ENCODE measurements around the gene EFCAB6.

Gene EFCAB6

GRCh38 chr22:43550672-43551071, 261.4 kb downstream of the EFCAB6 start:
- no peak for DNase-seq (ENCODE audit: low read depth)

DNA sequence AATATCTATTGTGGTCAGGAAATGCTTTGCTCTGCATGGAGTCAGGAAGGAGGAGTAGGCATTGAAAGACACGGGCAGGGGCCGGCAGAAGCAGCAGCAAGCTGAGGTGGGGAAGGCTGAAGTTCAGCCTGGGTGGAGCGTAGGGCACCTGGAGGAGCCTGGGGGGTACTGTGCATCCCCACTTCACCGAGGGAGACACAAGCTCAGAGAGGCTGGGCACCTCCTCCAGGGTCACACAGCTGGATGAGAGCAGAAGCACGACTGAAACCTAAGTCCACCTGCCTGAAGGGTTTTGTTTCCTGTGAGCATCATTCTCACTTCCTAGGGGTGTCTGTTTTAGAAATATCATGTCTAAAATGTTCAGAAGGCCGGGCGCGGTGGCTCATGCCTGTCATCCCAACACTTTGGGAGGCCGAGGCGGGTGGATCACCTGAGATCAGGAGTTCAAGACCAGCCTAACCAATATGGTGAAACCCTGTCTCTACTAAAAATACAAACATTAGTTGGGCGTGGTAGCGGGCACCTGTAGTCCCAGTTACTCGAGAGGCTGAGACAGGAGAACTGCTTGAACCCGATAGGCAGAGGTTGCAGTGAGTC, 262.0 kb downstream of the EFCAB6 start:
- DNase-seq (ENCODE audit: low read depth), result no peak

GRCh38 chr22:43546186-43546585, 265.9 kb downstream of the EFCAB6 start:
- no peak for DNase-seq (ENCODE audit: low read depth)

DNA sequence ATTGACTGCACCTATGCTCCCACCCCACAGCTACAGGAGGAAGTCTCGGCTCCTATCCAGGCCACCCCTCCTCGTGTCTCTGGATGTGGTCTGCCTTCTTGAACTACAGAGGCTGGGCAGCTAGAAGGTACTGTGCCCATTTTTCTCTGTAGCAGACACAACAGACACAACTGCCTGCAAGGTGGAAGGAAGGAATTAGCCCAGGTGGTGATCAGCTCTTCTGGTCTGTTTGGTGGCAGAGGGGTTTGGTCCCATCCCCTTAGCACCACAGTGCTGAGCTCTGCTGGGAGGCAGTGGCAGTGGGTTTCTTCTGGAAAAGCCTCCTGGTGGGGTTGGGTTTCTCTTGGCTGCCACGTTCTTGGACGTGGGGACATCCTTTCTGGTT, 267.8 kb downstream of the EFCAB6 start:
- DNase-seq (ENCODE audit: low read depth), result no peak

GRCh38 chr22:43543522-43544288, 268.4 kb downstream of the EFCAB6 start:
- no peak for DNase-seq (ENCODE audit: low read depth)

- no peak for DNase-seq (ENCODE audit: low read depth)
These were observed 269.2 kb downstream of the EFCAB6 start for GRCh38 chr22:43542681-43543521.

DNA sequence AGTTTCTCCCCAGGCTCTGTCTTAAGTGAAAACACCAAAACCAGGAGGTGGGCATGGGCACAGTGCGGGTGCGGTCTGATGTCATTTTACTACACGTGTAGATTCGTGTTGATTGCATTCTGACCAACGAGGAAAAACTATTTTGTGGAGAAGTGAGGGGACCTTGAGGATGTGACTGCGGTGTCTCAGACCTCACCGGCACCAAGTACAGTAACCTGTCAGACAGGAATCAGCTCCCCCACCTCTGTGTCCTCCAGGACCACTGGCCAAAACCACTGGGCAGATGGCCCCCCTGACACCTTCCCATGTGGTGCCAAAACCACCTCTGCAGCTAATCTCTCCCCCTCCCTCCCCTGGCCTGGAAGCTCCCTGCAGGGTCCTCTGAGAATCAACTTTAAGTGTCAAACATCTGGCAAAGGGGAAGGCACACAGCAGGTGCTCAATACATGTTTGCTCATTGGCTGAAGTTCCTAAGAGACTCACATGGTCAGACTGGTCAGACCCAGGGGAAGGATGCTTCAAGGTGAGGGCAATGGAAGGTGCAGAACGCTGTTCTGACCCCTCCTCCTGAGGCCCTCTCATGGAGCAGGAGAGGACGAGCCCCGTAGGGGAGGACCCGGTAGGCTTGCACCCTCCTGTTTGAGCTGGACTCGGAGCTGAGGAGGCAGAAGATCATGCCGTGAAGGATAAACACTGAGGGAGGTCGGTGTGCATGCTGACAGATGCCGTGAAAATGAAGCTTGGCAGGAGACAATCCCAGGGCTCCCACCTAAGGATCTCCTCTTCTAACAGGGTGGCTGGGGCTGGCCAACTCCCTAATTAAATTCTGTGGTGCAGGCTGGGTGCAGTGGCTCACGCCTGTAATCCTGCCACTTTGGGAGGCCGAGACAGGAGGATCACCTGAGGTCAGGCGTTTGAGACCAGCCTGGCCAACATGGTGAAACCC, 270.4 kb downstream of the EFCAB6 start:
- no peak for DNase-seq (ENCODE audit: low read depth)

- DNase-seq (ENCODE audit: low read depth), result no peak
These were observed 271.1 kb downstream of the EFCAB6 start for GRCh38 chr22:43541022-43541421.

- no peak for DNase-seq (ENCODE audit: low read depth)
These were observed 271.6 kb downstream of the EFCAB6 start for GRCh38 chr22:43540529-43540923.

GRCh38 chr22:43539572-43540528, 272.3 kb downstream of the EFCAB6 start:
- no peak for DNase-seq (ENCODE audit: low read depth)

GRCh38 chr22:43537019-43537585, 275.0 kb downstream of the EFCAB6 start:
- no peak for DNase-seq (ENCODE audit: low read depth)

GRCh38 chr22:43535741-43536140, 276.4 kb downstream of the EFCAB6 start:
- no peak for DNase-seq (ENCODE audit: low read depth)

DNA sequence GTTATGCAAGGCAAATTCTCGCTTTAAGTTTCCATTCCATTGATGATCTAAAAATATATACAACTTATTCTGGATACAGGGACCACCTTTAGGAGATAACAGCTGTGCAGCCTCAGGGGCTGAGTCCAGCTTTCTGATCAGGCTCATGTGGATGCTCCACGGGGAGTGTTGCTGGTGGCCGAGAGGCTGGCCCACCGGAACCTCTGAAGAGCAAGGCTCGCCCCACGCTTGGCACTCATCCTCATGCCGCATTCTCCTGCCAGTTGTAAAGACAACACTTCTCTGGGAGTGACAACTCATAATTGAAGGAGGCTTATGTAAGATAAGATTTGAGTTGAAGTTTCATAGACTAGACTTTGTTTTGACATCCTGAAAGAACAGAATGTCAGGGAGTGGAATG, 276.8 kb downstream of the EFCAB6 start:
- no peak for DNase-seq (ENCODE audit: low read depth)

GRCh38 chr22:43534916-43535315, 277.2 kb downstream of the EFCAB6 start:
- DNase-seq (ENCODE audit: low read depth), result no peak

DNA sequence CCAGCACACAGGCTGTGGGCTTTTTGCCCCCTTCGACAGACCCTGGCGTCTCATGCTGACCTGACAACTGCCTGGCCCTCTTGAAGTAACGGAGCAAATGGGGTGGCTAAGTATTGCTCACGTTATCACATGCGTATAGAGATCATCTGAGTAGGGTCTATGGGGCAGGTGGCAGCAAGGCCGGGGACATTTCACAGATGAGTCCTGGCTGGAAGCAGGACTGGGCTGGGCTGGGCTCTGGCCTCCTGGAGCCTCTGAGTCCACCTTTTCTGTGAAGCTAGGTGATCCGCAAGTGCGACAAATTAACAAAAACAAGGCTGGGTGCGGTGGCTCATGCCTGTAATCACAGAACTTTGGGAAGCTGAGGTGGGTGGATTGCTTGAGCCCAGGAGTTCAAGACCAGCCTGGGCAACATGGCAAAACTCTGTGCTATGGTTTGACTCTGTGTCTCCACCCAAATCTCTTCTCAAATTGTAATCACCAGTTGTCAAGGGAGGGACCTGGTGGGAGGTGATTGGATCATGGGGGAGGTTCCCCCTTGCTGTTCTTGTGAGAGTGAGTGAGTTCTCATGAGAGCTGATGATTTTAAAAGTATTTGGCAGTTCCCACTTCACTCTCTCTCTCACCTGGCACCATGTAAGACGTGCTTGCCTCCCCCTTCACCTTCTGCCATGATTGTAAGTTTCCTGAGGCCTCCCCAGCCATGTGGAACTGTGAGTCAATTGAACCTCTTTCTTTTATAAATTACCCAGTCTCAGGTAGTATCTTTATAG, 278.3 kb downstream of the EFCAB6 start:
- no peak for DNase-seq (ENCODE audit: low read depth)

GRCh38 chr22:43533156-43533530, 279.0 kb downstream of the EFCAB6 start:
- DNase-seq (ENCODE audit: low read depth), result no peak

- no peak for DNase-seq (ENCODE audit: low read depth)
These were observed 279.6 kb downstream of the EFCAB6 start for GRCh38 chr22:43532301-43533155.

DNA sequence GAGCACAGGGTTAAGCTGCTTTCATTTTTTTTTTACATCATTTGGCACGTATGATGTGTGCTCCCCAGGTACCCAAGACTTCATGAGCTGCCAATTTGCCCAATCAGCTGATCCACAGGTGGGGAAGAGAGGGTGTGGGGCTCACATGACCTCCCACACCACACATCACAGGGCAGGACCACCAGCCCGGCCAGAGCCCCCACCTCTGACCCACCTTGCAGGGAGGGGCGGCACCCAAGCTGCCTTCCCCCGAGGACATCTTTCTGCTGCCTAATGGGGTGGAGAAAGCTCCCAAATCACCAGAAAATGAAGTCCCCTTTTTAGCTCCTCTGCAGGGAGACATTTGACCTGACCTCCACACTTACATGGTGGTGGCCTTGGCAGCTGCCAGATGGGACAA, 280.5 kb downstream of the EFCAB6 start:
- DNase-seq (ENCODE audit: low read depth), result no peak

Measured in EH (cell line).